Stimulated activated naive CD8-positive, alpha-beta T cell treated with anti-CD3 and anti-CD28 coated beads, Interleukin-15, Interleukin-2, amounts not matched to agents 100 ng/mL and 50 ng/mL, for 24 hours (primary cell): ENCODE data around the gene KIFC1.

Experiments
- H3K27ac Mint-ChIP-seq: one replicate; pipeline ENCODE4 v1.8.0; 2021; ENCODE audit warnings: mild to moderate bottlenecking, mixed read lengths
- H3K27me3 Mint-ChIP-seq: one replicate; pipeline ENCODE4 v1.8.0; 2021; ENCODE audit warnings: mixed read lengths
- H3K36me3 Mint-ChIP-seq: one replicate; pipeline ENCODE4 v1.8.0; 2021; ENCODE audit warnings: low read depth, mixed read lengths
- H3K4me1 Mint-ChIP-seq: one replicate; pipeline ENCODE4 v1.8.0; 2021; ENCODE audit warnings: low read depth, mixed read lengths
- H3K4me3 Mint-ChIP-seq: one replicate; pipeline ENCODE4 v1.8.0; 2021; ENCODE audit warnings: mild to moderate bottlenecking, mixed read lengths
- H3K9me3 Mint-ChIP-seq: one replicate; pipeline ENCODE4 v1.8.0; 2021; ENCODE audit warnings: mixed read lengths

The KIFC1 gene

GRCh38 chr6:33433544-33434191 is 42.0 kb downstream of the KIFC1 start:
- H3K27ac Mint-ChIP-seq = peak overlapping the region; percentile 42
- peaks cover 37% of the 10 kb centered on the region for H3K36me3 Mint-ChIP-seq
- no peaks in the 10 kb centered on the region for H3K9me3 Mint-ChIP-seq
- peaks cover 49% of the 10 kb centered on the region for H3K4me1 Mint-ChIP-seq
- no peaks in the 10 kb centered on the region for H3K27me3 Mint-ChIP-seq
- H3K4me3 Mint-ChIP-seq = no peak overlapping the region

GRCh38 chr6:33434961-33435360 is 43.3 kb downstream of the KIFC1 start:
- no peaks in the 10 kb centered on the region for H3K27me3 Mint-ChIP-seq
- no peak overlapping the region for H3K27ac Mint-ChIP-seq
- H3K4me3 Mint-ChIP-seq = no peak overlapping the region
- no peaks in the 10 kb centered on the region for H3K9me3 Mint-ChIP-seq
- peaks cover 39% of the 10 kb centered on the region for H3K4me1 Mint-ChIP-seq
- peaks cover 42% of the 10 kb centered on the region for H3K36me3 Mint-ChIP-seq

GRCh38 chr6:33437666-33438065 is 46.0 kb downstream of the KIFC1 start:
- no peak overlapping the region for H3K27ac Mint-ChIP-seq
- H3K36me3 Mint-ChIP-seq = peaks cover 40% of the 10 kb centered on the region
- H3K4me1 Mint-ChIP-seq = peaks cover 15% of the 10 kb centered on the region
- no peak overlapping the region for H3K4me3 Mint-ChIP-seq
- H3K9me3 Mint-ChIP-seq = no peaks in the 10 kb centered on the region
- H3K27me3 Mint-ChIP-seq = no peaks in the 10 kb centered on the region

GRCh38 chr6:33438978-33439594 is 47.5 kb downstream of the KIFC1 start:
- Mint-ChIP-seq H3K27ac (no peak overlapping the region), H3K4me1 (peaks cover 5% of the 10 kb centered on the region), H3K36me3 (peaks cover 31% of the 10 kb centered on the region), H3K4me3 (no peak overlapping the region), H3K9me3 (no peaks in the 10 kb centered on the region), H3K27me3 (no peaks in the 10 kb centered on the region)

GRCh38 chr6:33439956-33440648 is 48.5 kb downstream of the KIFC1 start:
- H3K27ac Mint-ChIP-seq = peak overlapping the region; percentile 22
- no peaks in the 10 kb centered on the region for H3K27me3 Mint-ChIP-seq
- H3K4me1 Mint-ChIP-seq = peaks cover 3% of the 10 kb centered on the region
- no peak overlapping the region for H3K4me3 Mint-ChIP-seq
- no peaks in the 10 kb centered on the region for H3K9me3 Mint-ChIP-seq
- H3K36me3 Mint-ChIP-seq = peaks cover 38% of the 10 kb centered on the region

GRCh38 chr6:33440649-33441309 is 49.2 kb downstream of the KIFC1 start:
- Mint-ChIP-seq H3K27ac (no peak overlapping the region), H3K4me3 (no peak overlapping the region)

GRCh38 chr6:33441457-33441856 is 49.8 kb downstream of the KIFC1 start:
- peaks cover 3% of the 10 kb centered on the region for H3K4me1 Mint-ChIP-seq
- no peak overlapping the region for H3K4me3 Mint-ChIP-seq
- no peaks in the 10 kb centered on the region for H3K9me3 Mint-ChIP-seq
- no peak overlapping the region for H3K27ac Mint-ChIP-seq
- H3K36me3 Mint-ChIP-seq = peaks cover 34% of the 10 kb centered on the region
- H3K27me3 Mint-ChIP-seq = no peaks in the 10 kb centered on the region

More at GRCh38 chr6:33440649-33441309, 49.2 kb downstream of the KIFC1 start:
- Mint-ChIP-seq H3K36me3 (peaks cover 34% of the 10 kb centered on the region), H3K9me3 (no peaks in the 10 kb centered on the region), H3K4me1 (peaks cover 3% of the 10 kb centered on the region), H3K27me3 (no peaks in the 10 kb centered on the region)

- Mint-ChIP-seq H3K4me1 (peaks cover 3% of the 10 kb centered on the region), H3K36me3 (peaks cover 31% of the 10 kb centered on the region), H3K27ac (no peak overlapping the region), H3K27me3 (no peaks in the 10 kb centered on the region), H3K4me3 (no peak overlapping the region), H3K9me3 (no peaks in the 10 kb centered on the region)
Measured at GRCh38 chr6:33442283-33442682, 50.7 kb downstream of the KIFC1 start.

GRCh38 chr6:33443025-33443424 is 51.4 kb downstream of the KIFC1 start:
- no peak overlapping the region for H3K4me3 Mint-ChIP-seq
- peaks cover 3% of the 10 kb centered on the region for H3K4me1 Mint-ChIP-seq
- H3K36me3 Mint-ChIP-seq = peaks cover 31% of the 10 kb centered on the region
- H3K27ac Mint-ChIP-seq = no peak overlapping the region
- H3K27me3 Mint-ChIP-seq = no peaks in the 10 kb centered on the region
- H3K9me3 Mint-ChIP-seq = no peaks in the 10 kb centered on the region

- Mint-ChIP-seq H3K27me3 (no peaks in the 10 kb centered on the region), H3K9me3 (no peaks in the 10 kb centered on the region), H3K4me1 (peaks cover 3% of the 10 kb centered on the region), H3K4me3 (no peak overlapping the region), H3K27ac (peak overlapping the region; percentile 12), H3K36me3 (peaks cover 33% of the 10 kb centered on the region)
Measured at GRCh38 chr6:33443619-33444504, 52.2 kb downstream of the KIFC1 start.

- Mint-ChIP-seq H3K36me3 (peaks cover 28% of the 10 kb centered on the region), H3K9me3 (no peaks in the 10 kb centered on the region), H3K27ac (peak overlapping the region; percentile 38), H3K4me1 (no peaks in the 10 kb centered on the region), H3K4me3 (no peak overlapping the region), H3K27me3 (no peaks in the 10 kb centered on the region)
Measured at GRCh38 chr6:33445119-33445603, 53.5 kb downstream of the KIFC1 start.

- no peak overlapping the region for H3K27ac Mint-ChIP-seq
- no peaks in the 10 kb centered on the region for H3K4me1 Mint-ChIP-seq
- H3K27me3 Mint-ChIP-seq = no peaks in the 10 kb centered on the region
- no peak overlapping the region for H3K4me3 Mint-ChIP-seq
- peaks cover 28% of the 10 kb centered on the region for H3K36me3 Mint-ChIP-seq
- H3K9me3 Mint-ChIP-seq = no peaks in the 10 kb centered on the region
Measured at GRCh38 chr6:33446356-33446755, 54.7 kb downstream of the KIFC1 start.

- Mint-ChIP-seq H3K9me3 (no peaks in the 10 kb centered on the region), H3K4me3 (no peak overlapping the region), H3K27ac (no peak overlapping the region)
Measured at GRCh38 chr6:33450434-33450833, 58.8 kb downstream of the KIFC1 start.

GRCh38 chr6:33451606-33452005 is 60.0 kb downstream of the KIFC1 start:
- Mint-ChIP-seq H3K4me3 (no peak overlapping the region), H3K4me1 (peaks cover 30% of the 10 kb centered on the region), H3K27ac (no peak overlapping the region)

More at GRCh38 chr6:33450434-33450833, 58.8 kb downstream of the KIFC1 start:
- Mint-ChIP-seq H3K4me1 (peaks cover 20% of the 10 kb centered on the region), H3K36me3 (peaks cover 18% of the 10 kb centered on the region), H3K27me3 (no peaks in the 10 kb centered on the region)

More at GRCh38 chr6:33451606-33452005, 60.0 kb downstream of the KIFC1 start:
- no peaks in the 10 kb centered on the region for H3K9me3 Mint-ChIP-seq
- H3K27me3 Mint-ChIP-seq = no peaks in the 10 kb centered on the region
- H3K36me3 Mint-ChIP-seq = peaks cover 23% of the 10 kb centered on the region
